ENCODE data around the gene CDKL5.
A peak's percentile ranks its signal among the peaks of the same experiment; 100 is the strongest.
"Not testable (repeated sequence)": the region's sequence is repeated elsewhere in the genome, so short reads cannot be mapped to it uniquely, and the experiment has no call there.

The CDKL5 gene

GRCh38 chrX:18424482-18425198 is 768 bp upstream of the CDKL5 start:
- H3K4me3 ChIP-seq (ENCODE audit: low read length) = no peak overlapping the region
- no peaks in the 10 kb centered on the region for H3K36me3 ChIP-seq (ENCODE audit: control insufficient read depth, insufficient read depth, low read length)
- no peaks in the 10 kb centered on the region for H3K4me1 ChIP-seq (ENCODE audit: control insufficient read depth, insufficient read depth, low read length)
- no peaks in the 10 kb centered on the region for H3K9me3 ChIP-seq (ENCODE audit: control insufficient read depth, low read length)
- peak overlapping the region; percentile 39 for H3K9ac ChIP-seq (ENCODE audit: low read length)
- no peaks in the 10 kb centered on the region for H3K27me3 ChIP-seq (ENCODE audit: control insufficient read depth, insufficient read depth, low read length)

GRCh38 chrX:18426004-18426320 is 554 bp downstream of the CDKL5 start:
- Histone ChIP-seq H3K36me3 (ENCODE audit: control insufficient read depth, insufficient read depth, low read length) (no peaks in the 10 kb centered on the region), H3K9me3 (ENCODE audit: control insufficient read depth, low read length) (no peaks in the 10 kb centered on the region), H3K4me1 (ENCODE audit: control insufficient read depth, insufficient read depth, low read length) (no peaks in the 10 kb centered on the region), H3K27me3 (ENCODE audit: control insufficient read depth, insufficient read depth, low read length) (no peaks in the 10 kb centered on the region), H3K4me3 (ENCODE audit: low read length) (peak overlapping the region; percentile 46), H3K9ac (ENCODE audit: low read length) (peak overlapping the region; percentile 82)

GRCh38 chrX:18428006-18428405 is 2.6 kb downstream of the CDKL5 start:
- no peaks in the 10 kb centered on the region for H3K9me3 ChIP-seq (ENCODE audit: control insufficient read depth, low read length)
- no peak overlapping the region for H3K4me3 ChIP-seq (ENCODE audit: low read length)
- no peaks in the 10 kb centered on the region for H3K27me3 ChIP-seq (ENCODE audit: control insufficient read depth, insufficient read depth, low read length)
- H3K4me1 ChIP-seq (ENCODE audit: control insufficient read depth, insufficient read depth, low read length) = no peaks in the 10 kb centered on the region
- no peak overlapping the region for H3K9ac ChIP-seq (ENCODE audit: low read length)
- no peaks in the 10 kb centered on the region for H3K36me3 ChIP-seq (ENCODE audit: control insufficient read depth, insufficient read depth, low read length)

GRCh38 chrX:18433288-18433687 is 7.9 kb downstream of the CDKL5 start:
- not testable (repeated sequence) for H3K4me1 ChIP-seq (ENCODE audit: control insufficient read depth, insufficient read depth, low read length); H3K4me3 ChIP-seq (ENCODE audit: low read length); H3K27me3 ChIP-seq (ENCODE audit: control insufficient read depth, insufficient read depth, low read length); H3K9me3 ChIP-seq (ENCODE audit: control insufficient read depth, low read length); H3K9ac ChIP-seq (ENCODE audit: low read length); H3K36me3 ChIP-seq (ENCODE audit: control insufficient read depth, insufficient read depth, low read length)

GRCh38 chrX:18434896-18435295 is 9.5 kb downstream of the CDKL5 start:
- no peak overlapping the region for H3K9ac ChIP-seq (ENCODE audit: low read length)
- no peak overlapping the region for H3K4me3 ChIP-seq (ENCODE audit: low read length)
- no peaks in the 10 kb centered on the region for H3K4me1 ChIP-seq (ENCODE audit: control insufficient read depth, insufficient read depth, low read length)
- H3K27me3 ChIP-seq (ENCODE audit: control insufficient read depth, insufficient read depth, low read length) = no peaks in the 10 kb centered on the region
- no peaks in the 10 kb centered on the region for H3K9me3 ChIP-seq (ENCODE audit: control insufficient read depth, low read length)
- H3K36me3 ChIP-seq (ENCODE audit: control insufficient read depth, insufficient read depth, low read length) = no peaks in the 10 kb centered on the region

GRCh38 chrX:18436017-18436416 is 10.6 kb downstream of the CDKL5 start:
- Histone ChIP-seq H3K4me1 (ENCODE audit: control insufficient read depth, insufficient read depth, low read length) (no peaks in the 10 kb centered on the region), H3K4me3 (ENCODE audit: low read length) (no peak overlapping the region), H3K9ac (ENCODE audit: low read length) (no peak overlapping the region), H3K27me3 (ENCODE audit: control insufficient read depth, insufficient read depth, low read length) (no peaks in the 10 kb centered on the region), H3K36me3 (ENCODE audit: control insufficient read depth, insufficient read depth, low read length) (no peaks in the 10 kb centered on the region), H3K9me3 (ENCODE audit: control insufficient read depth, low read length) (no peaks in the 10 kb centered on the region)

GRCh38 chrX:18440835-18441234 is 15.4 kb downstream of the CDKL5 start:
- no peaks in the 10 kb centered on the region for H3K4me1 ChIP-seq (ENCODE audit: control insufficient read depth, insufficient read depth, low read length)
- no peak overlapping the region for H3K4me3 ChIP-seq (ENCODE audit: low read length)
- no peak overlapping the region for H3K9ac ChIP-seq (ENCODE audit: low read length)
- no peaks in the 10 kb centered on the region for H3K9me3 ChIP-seq (ENCODE audit: control insufficient read depth, low read length)
- H3K27me3 ChIP-seq (ENCODE audit: control insufficient read depth, insufficient read depth, low read length) = no peaks in the 10 kb centered on the region
- no peaks in the 10 kb centered on the region for H3K36me3 ChIP-seq (ENCODE audit: control insufficient read depth, insufficient read depth, low read length)

GRCh38 chrX:18441780-18442367 is 16.5 kb downstream of the CDKL5 start:
- H3K9ac ChIP-seq (ENCODE audit: low read length) = no peak overlapping the region
- H3K9me3 ChIP-seq (ENCODE audit: control insufficient read depth, low read length) = no peaks in the 10 kb centered on the region
- no peak overlapping the region for H3K4me3 ChIP-seq (ENCODE audit: low read length)
- no peaks in the 10 kb centered on the region for H3K4me1 ChIP-seq (ENCODE audit: control insufficient read depth, insufficient read depth, low read length)
- H3K36me3 ChIP-seq (ENCODE audit: control insufficient read depth, insufficient read depth, low read length) = no peaks in the 10 kb centered on the region
- H3K27me3 ChIP-seq (ENCODE audit: control insufficient read depth, insufficient read depth, low read length) = no peaks in the 10 kb centered on the region

GRCh38 chrX:18448416-18448815 is 23.0 kb downstream of the CDKL5 start:
- no peak overlapping the region for H3K9ac ChIP-seq (ENCODE audit: low read length)
- no peaks in the 10 kb centered on the region for H3K9me3 ChIP-seq (ENCODE audit: control insufficient read depth, low read length)
- no peaks in the 10 kb centered on the region for H3K27me3 ChIP-seq (ENCODE audit: control insufficient read depth, insufficient read depth, low read length)
- H3K4me1 ChIP-seq (ENCODE audit: control insufficient read depth, insufficient read depth, low read length) = no peaks in the 10 kb centered on the region
- no peak overlapping the region for H3K4me3 ChIP-seq (ENCODE audit: low read length)
- H3K36me3 ChIP-seq (ENCODE audit: control insufficient read depth, insufficient read depth, low read length) = no peaks in the 10 kb centered on the region

GRCh38 chrX:18449236-18449635 is 23.8 kb downstream of the CDKL5 start:
- Histone ChIP-seq H3K36me3 (ENCODE audit: control insufficient read depth, insufficient read depth, low read length) (no peaks in the 10 kb centered on the region), H3K9me3 (ENCODE audit: control insufficient read depth, low read length) (no peaks in the 10 kb centered on the region), H3K9ac (ENCODE audit: low read length) (no peak overlapping the region), H3K4me3 (ENCODE audit: low read length) (no peak overlapping the region), H3K27me3 (ENCODE audit: control insufficient read depth, insufficient read depth, low read length) (no peaks in the 10 kb centered on the region), H3K4me1 (ENCODE audit: control insufficient read depth, insufficient read depth, low read length) (no peaks in the 10 kb centered on the region)

- H3K4me3 ChIP-seq (ENCODE audit: low read length) = no peak overlapping the region
- no peaks in the 10 kb centered on the region for H3K9me3 ChIP-seq (ENCODE audit: control insufficient read depth, low read length)
- H3K27me3 ChIP-seq (ENCODE audit: control insufficient read depth, insufficient read depth, low read length) = no peaks in the 10 kb centered on the region
- no peak overlapping the region for H3K9ac ChIP-seq (ENCODE audit: low read length)
- H3K36me3 ChIP-seq (ENCODE audit: control insufficient read depth, insufficient read depth, low read length) = no peaks in the 10 kb centered on the region
- no peaks in the 10 kb centered on the region for H3K4me1 ChIP-seq (ENCODE audit: control insufficient read depth, insufficient read depth, low read length)
Measured at GRCh38 chrX:18455384-18455783, 30.0 kb downstream of the CDKL5 start.

- no peaks in the 10 kb centered on the region for H3K9me3 ChIP-seq (ENCODE audit: control insufficient read depth, low read length)
- no peaks in the 10 kb centered on the region for H3K36me3 ChIP-seq (ENCODE audit: control insufficient read depth, insufficient read depth, low read length)
- H3K4me3 ChIP-seq (ENCODE audit: low read length) = no peak overlapping the region
- H3K4me1 ChIP-seq (ENCODE audit: control insufficient read depth, insufficient read depth, low read length) = no peaks in the 10 kb centered on the region
- no peaks in the 10 kb centered on the region for H3K27me3 ChIP-seq (ENCODE audit: control insufficient read depth, insufficient read depth, low read length)
- no peak overlapping the region for H3K9ac ChIP-seq (ENCODE audit: low read length)
Measured at GRCh38 chrX:18457000-18457399, 31.6 kb downstream of the CDKL5 start.

GRCh38 chrX:18461431-18461830 is 36.0 kb downstream of the CDKL5 start:
- Histone ChIP-seq H3K4me1 (ENCODE audit: control insufficient read depth, insufficient read depth, low read length) (no peaks in the 10 kb centered on the region), H3K9me3 (ENCODE audit: control insufficient read depth, low read length) (no peaks in the 10 kb centered on the region), H3K27me3 (ENCODE audit: control insufficient read depth, insufficient read depth, low read length) (no peaks in the 10 kb centered on the region), H3K4me3 (ENCODE audit: low read length) (no peak overlapping the region), H3K36me3 (ENCODE audit: control insufficient read depth, insufficient read depth, low read length) (no peaks in the 10 kb centered on the region), H3K9ac (ENCODE audit: low read length) (no peak overlapping the region)
